Measurements from ENCODE around the gene STAG1.

GRCh38 chr3:136576279-136577009, 175.7 kb downstream of the STAG1 start:
- TF ChIP-seq CTCF (IDR thresholded peaks at IDR 0.05) (no peak), POLR2AphosphoS5 (IDR thresholded peaks at IDR 0.05; ENCODE audit: low read depth, low read length) (no peak)

Measured in Panc1 (cell line).